H1 (cell line): Measurements from ENCODE around the gene FHAD1.

ENCODE experiments used
- CHD2 ChIP-seq: IDR thresholded peaks from 2 replicates; pipeline ENCODE4 v1.6.1; 2012; ENCODE audit warnings: low read length, improper control_type of control experiment
- CTCF ChIP-seq, 3 experiments: IDR thresholded peaks; 1 replicate in 2 of 3; 2 replicates in 1 of 3; pipeline versions ENCODE4 v1.5.1 to v1.6.1; 2011; ENCODE audit warnings: low read length in 3 of 3, mild to moderate bottlenecking in 3 of 3, inconsistent platforms in 2 of 3, low read depth in 1 of 3, moderate library complexity in 1 of 3; ENCODE audit not compliant: insufficient read depth in 1 of 3; ENCODE audit errors: control extremely low read depth in 1 of 3
- EP300 ChIP-seq, 2 experiments: IDR thresholded peaks; 1 replicate in 1 of 2; 2 replicates in 1 of 2; pipeline ENCODE4 v1.6.1; 2011 to 2012; ENCODE audit warnings: low read depth in 2 of 2, low read length in 2 of 2, mild to moderate bottlenecking in 2 of 2, borderline replicate concordance in 1 of 2, inconsistent platforms in 1 of 2, moderate library complexity in 1 of 2
- EZH2 ChIP-seq: fragments of 200-600 bp; sonication (generic); IDR thresholded peaks from 2 replicates; pipeline ENCODE4 v1.7.1; 2012; ENCODE audit warnings: low read depth, mild to moderate bottlenecking, moderate library complexity, low read length, inconsistent platforms; ENCODE audit not compliant: severe bottlenecking
- JUN ChIP-seq: IDR thresholded peaks from 2 replicates; pipeline ENCODE4 v1.6.1; 2011; ENCODE audit warnings: low read depth, mild to moderate bottlenecking, improper control_type of control experiment, low read length
- POLR2A ChIP-seq, 2 experiments: IDR thresholded peaks; 1 replicate in 1 of 2; 2 replicates in 1 of 2; pipeline ENCODE4 v1.6.1; 2011; ENCODE audit warnings: low read depth in 2 of 2, low read length in 2 of 2, mild to moderate bottlenecking in 2 of 2; ENCODE audit errors: control extremely low read depth in 1 of 2
- RAD21 ChIP-seq, 2 experiments: IDR thresholded peaks in 1 of 2; conservative IDR thresholded peaks in 1 of 2; 2 replicates each; pipeline ENCODE4 v1.6.1; 2011; ENCODE audit warnings: low read depth in 2 of 2, low read length in 2 of 2, improper control_type of control experiment in 1 of 2, inconsistent platforms in 1 of 2, mild to moderate bottlenecking in 1 of 2, moderate library complexity in 1 of 2
- RBBP5 ChIP-seq: IDR thresholded peaks from 2 replicates; pipeline ENCODE4 v1.7.1; 2012; ENCODE audit warnings: low read depth, mild to moderate bottlenecking, inconsistent platforms, low read length, moderate library complexity, borderline replicate concordance
- ZNF274 ChIP-seq: IDR thresholded peaks from 2 replicates; pipeline ENCODE4 v1.7.0; 2012; ENCODE audit warnings: low read length, borderline replicate concordance; ENCODE audit errors: extremely low read depth

GRCh38 chr1:15231714-15232201 is 15.3 kb upstream of the FHAD1 start:
- TF ChIP-seq CTCF (IDR thresholded peaks at IDR 0.05; ENCODE audit: control extremely low read depth in 1 of 3, insufficient read depth in 1 of 3, low read depth in 1 of 3, low read length in 3 of 3) (no peak), RBBP5 (no peak), EZH2 (no peak), CHD2 (no peak), RAD21 (IDR thresholded peaks at IDR 0.05 in 1 of 2, conservative IDR thresholded peaks at IDR 0.05 in 1 of 2; ENCODE audit: low read depth in 2 of 2, low read length in 2 of 2) (no peak), ZNF274 (no peak), JUN (no peak), POLR2A (IDR thresholded peaks at IDR 0.05; ENCODE audit: control extremely low read depth in 1 of 2, low read depth in 2 of 2, low read length in 2 of 2) (no peak), EP300 (IDR thresholded peaks at IDR 0.05; ENCODE audit: borderline replicate concordance in 1 of 2, low read depth in 2 of 2, low read length in 2 of 2) (no peak)
